SK-N-SH (cell line): Measurements from ENCODE around the gene PRKN. TPM values are rescaled to one million over a fixed set of nuclear protein-coding genes. Genes with fewer than 3 reads are reported as not detected.

ENCODE experiments used
- CTCF ChIA-PET: fragments of 300-600, 350-600 bp; formaldehyde crosslinking; extraction: SDS; loops from one replicate; lab custom pipeline; 2021; lab: Yijun Ruan, JAX
- POLR2A ChIA-PET: fragments of 350-600 bp; sonication (Branson Sonifier 250); formaldehyde crosslinking; extraction: SDS; loops from one replicate; lab custom pipeline; 2020; ENCODE audit warnings: antibody characterized with exemption, inconsistent platforms; lab: Yijun Ruan, JAX
- DNase-seq: peaks from one replicate; pipeline ENCODE4 v3.0.0; 2012
- H2AFZ ChIP-seq: fragments of 200-600 bp; sonication (generic); 2 replicates; pipeline ENCODE4 v1.8.1; 2016; ENCODE audit warnings: antibody characterized with exemption, mild to moderate bottlenecking, low read depth
- H3F3A ChIP-seq: fragments of 200-600 bp; sonication (generic); replicated peaks from 2 replicates; pipeline ENCODE3; 2016; ENCODE audit warnings: antibody characterized with exemption, mild to moderate bottlenecking; ENCODE audit not compliant: insufficient read depth
- H3K27ac ChIP-seq, 2 experiments: fragments of 200-500 bp in 1 of 2; fragments of 200-600 bp in 1 of 2; sonication (Bioruptor generic) in 1 of 2; sonication (generic), shearing (Covaris generic) in 1 of 2; 2 replicates each; pipeline versions ENCODE4 v1.5.1 to v1.6.1; 2014 to 2016; ENCODE audit warnings: low read depth in 2 of 2, inconsistent platforms in 1 of 2, low read length in 1 of 2, mild to moderate bottlenecking in 1 of 2, mixed read lengths in 1 of 2
- H3K27me3 ChIP-seq: fragments of 200-600 bp; sonication (generic), shearing (Covaris generic); 2 replicates; pipeline ENCODE4 v1.6.1; 2016; ENCODE audit warnings: mixed run types; ENCODE audit not compliant: insufficient read depth
- H3K36me3 ChIP-seq, 2 experiments: fragments of 200-500 bp in 1 of 2; fragments of 200-600 bp in 1 of 2; sonication (Bioruptor generic) in 1 of 2; sonication (generic) in 1 of 2; replicated peaks in 1 of 2; 2 replicates each; pipeline versions ENCODE3 to v1.5.1; 2014 to 2016; ENCODE audit warnings: low read length in 1 of 2, mild to moderate bottlenecking in 1 of 2; ENCODE audit not compliant: insufficient read depth in 2 of 2, control insufficient read depth in 1 of 2
- H3K4me1 ChIP-seq, 2 experiments: fragments of 200-500 bp in 1 of 2; fragments of 200-600 bp in 1 of 2; sonication (Bioruptor generic) in 1 of 2; sonication (generic), shearing (Covaris generic) in 1 of 2; 2 replicates each; pipeline versions ENCODE4 v1.5.1 to v1.6.1; 2014 to 2016; ENCODE audit warnings: low read depth in 1 of 2, low read length in 1 of 2, mixed run types in 1 of 2; ENCODE audit not compliant: insufficient read depth in 2 of 2, control insufficient read depth in 1 of 2
- H3K4me2 ChIP-seq: fragments of 200-600 bp; sonication (generic), shearing (Covaris generic); 2 replicates; pipeline ENCODE4 v1.6.1; 2017; ENCODE audit warnings: mixed run types
- H3K4me3 ChIP-seq, 2 experiments: fragments of 200-500 bp in 1 of 2; fragments of 200-600 bp in 1 of 2; sonication (Bioruptor generic) in 1 of 2; sonication (generic), shearing (Covaris generic) in 1 of 2; 2 replicates each; pipeline versions ENCODE4 v1.5.1 to v1.8.1; 2014 to 2016; ENCODE audit warnings: low read depth in 2 of 2, inconsistent platforms in 1 of 2, low read length in 1 of 2, mild to moderate bottlenecking in 1 of 2, mixed read lengths in 1 of 2, moderate library complexity in 1 of 2
- H3K79me2 ChIP-seq: fragments of 200-600 bp; sonication (generic); 2 replicates; pipeline ENCODE4 v1.8.1; 2017; ENCODE audit warnings: mild to moderate bottlenecking; ENCODE audit not compliant: insufficient read depth
- H3K9ac ChIP-seq: fragments of 200-600 bp; sonication (generic); 2 replicates; pipeline ENCODE4 v1.6.1; 2017; ENCODE audit warnings: mixed run types
- H3K9me2 ChIP-seq: fragments of 200-600 bp; sonication (generic); 2 replicates; pipeline ENCODE4 v1.6.1; 2017; ENCODE audit warnings: mixed run types
- H3K9me3 ChIP-seq: fragments of 200-600 bp; sonication (generic); 2 replicates; pipeline ENCODE4 v1.6.1; 2017; ENCODE audit warnings: mixed run types, mild to moderate bottlenecking, moderate library complexity
- H4K20me1 ChIP-seq: fragments of 200-600 bp; sonication (generic); 2 replicates; pipeline ENCODE4 v1.6.1; 2017; ENCODE audit warnings: mild to moderate bottlenecking, mixed run types; ENCODE audit not compliant: insufficient read depth
- CHD2 ChIP-seq: fragments of 150-350 bp; IDR thresholded peaks from 2 replicates; pipeline ENCODE4 v1.6.1; 2018; ENCODE audit warnings: low read length; ENCODE audit not compliant: partially characterized antibody
- EP300 ChIP-seq, 2 experiments: IDR thresholded peaks; 2 replicates each; pipeline versions ENCODE4 v1.4.0 to v1.6.1; 2012; ENCODE audit warnings: borderline replicate concordance in 1 of 2, low read depth in 1 of 2, low read length in 1 of 2
- EZH2phosphoT487 ChIP-seq: fragments of 200-600 bp; sonication (generic); IDR thresholded peaks from 2 replicates; pipeline ENCODE4 v1.6.1; 2017; ENCODE audit warnings: low read depth, mixed run types, mild to moderate bottlenecking, antibody characterized with exemption, moderate library complexity, borderline replicate concordance
- FOSL2 ChIP-seq: IDR thresholded peaks from 2 replicates; pipeline ENCODE4 v1.4.0; 2012; ENCODE audit warnings: low read depth, mild to moderate bottlenecking, moderate library complexity, borderline replicate concordance
- FOXJ3 ChIP-seq: sonication (generic); formaldehyde crosslinking; IDR thresholded peaks from 2 replicates; pipeline ENCODE4 v1.5.1; 2020; ENCODE audit warnings: mild to moderate bottlenecking, missing genetic modification reagents
- FOXM1 ChIP-seq: IDR thresholded peaks from 2 replicates; pipeline ENCODE4 v1.4.0; 2012; ENCODE audit warnings: low read depth, mild to moderate bottlenecking
- JUND ChIP-seq: IDR thresholded peaks from 2 replicates; pipeline ENCODE4 v1.4.0; 2012
- MXI1 ChIP-seq: IDR thresholded peaks from 2 replicates; pipeline ENCODE4 v1.6.1; 2012; ENCODE audit warnings: mild to moderate bottlenecking, low read depth, low read length, improper control_type of control experiment
- NFIC ChIP-seq: IDR thresholded peaks from 2 replicates; pipeline ENCODE4 v1.4.0; 2012; ENCODE audit warnings: borderline replicate concordance
- POLR2AphosphoS5 ChIP-seq: IDR thresholded peaks from 2 replicates; pipeline ENCODE4 v1.6.1; 2012; ENCODE audit warnings: low read depth, low read length
- RAD21 ChIP-seq: IDR thresholded peaks from 2 replicates; pipeline ENCODE4 v1.6.1; 2012; ENCODE audit warnings: mild to moderate bottlenecking, low read length
- RCOR1 ChIP-seq: fragments of 150-350 bp; IDR thresholded peaks from 2 replicates; pipeline ENCODE4 v1.6.1; 2017; ENCODE audit warnings: antibody characterized with exemption, low read length
- RFX5 ChIP-seq: IDR thresholded peaks from 2 replicates; pipeline ENCODE4 v1.6.1; 2012; ENCODE audit warnings: mild to moderate bottlenecking, improper control_type of control experiment, low read length
- RXRA ChIP-seq: IDR thresholded peaks from 2 replicates; pipeline ENCODE4 v1.4.0; 2012; ENCODE audit warnings: low read depth, mild to moderate bottlenecking, borderline replicate concordance
- SIN3A ChIP-seq: IDR thresholded peaks from 2 replicates; pipeline ENCODE4 v1.6.1; 2012; ENCODE audit warnings: low read depth, mild to moderate bottlenecking, low read length, moderate library complexity, borderline replicate concordance
- TAF1 ChIP-seq: IDR thresholded peaks from 2 replicates; pipeline ENCODE4 v1.6.1; 2012; ENCODE audit warnings: low read depth, mild to moderate bottlenecking, low read length, moderate library complexity, borderline replicate concordance
- WGBS: methylation state at CpG from one replicate; pipeline ENCODE4 v1.1.6; 2017; ENCODE audit warnings: low lambda C conversion rate; 5-methylcytosine and 5-hydroxymethylcytosine counted together
- polyA plus RNA-seq, 3 experiments: library from polyadenylated mRNA; depleted of rRNA; stranded (reverse); fragments of >200 nt; gene quantifications; 2 replicates each; pipeline ENCODE4 v1.2.3, GENCODE V29; 2012
- TF ChIP-seq, protein P1 (sequence below): IDR thresholded peaks from 2 replicates; pipeline ENCODE4; 2012
- TF ChIP-seq, protein P2 (sequence below): IDR thresholded peaks from 2 replicates; pipeline ENCODE4 v1.4.0; 2012; ENCODE audit warnings: low read depth
- TF ChIP-seq, protein P3 (sequence below): IDR thresholded peaks from 2 replicates; pipeline ENCODE4 v1.6.1; 2012; ENCODE audit warnings: mild to moderate bottlenecking, low read depth, low read length, moderate library complexity
- TF ChIP-seq, protein P4 (sequence below): IDR thresholded peaks from 2 replicates; pipeline ENCODE4 v1.4.0; 2012; ENCODE audit warnings: low read depth, borderline replicate concordance

The PRKN gene
- polyA plus RNA-seq, 1 of the 3 experiments (the other 2 are of a cell fraction): 0.76 TPM

DNA sequence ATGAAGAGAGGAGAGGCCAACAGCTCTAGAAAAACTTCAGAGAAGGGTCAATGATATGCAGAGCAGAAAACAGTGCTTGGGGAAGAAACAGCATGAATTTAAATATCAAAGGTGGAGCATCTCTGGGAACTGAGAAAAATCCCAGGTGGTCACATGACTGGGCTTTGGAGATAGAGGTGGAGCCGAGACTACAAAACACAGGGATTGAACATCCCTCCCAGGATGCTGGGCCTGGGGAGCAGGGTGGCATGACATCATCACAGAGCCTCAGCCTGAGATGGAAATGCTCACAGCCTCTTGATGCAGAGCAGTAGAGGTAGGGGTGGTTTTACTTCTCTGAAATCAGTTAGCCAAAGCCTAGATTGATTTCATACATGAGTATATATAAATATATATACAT is 529.5 kb downstream of the PRKN start:
- CTCF ChIA-PET: no interaction called here
- H3F3A ChIP-seq: no peaks in the 10 kb centered on the region
- no peaks in the 10 kb centered on the region for H3K36me3 ChIP-seq
- no peaks in the 10 kb centered on the region for H3K79me2 ChIP-seq
- no peaks in the 10 kb centered on the region for H4K20me1 ChIP-seq
- peaks cover 0 to 9% of the 10 kb centered on the region in 2 experiments; a peak in 2 of 4 replicates for H3K4me1 ChIP-seq
- POLR2A ChIA-PET: no interaction called here
- no peak overlapping the region for H3K4me3 ChIP-seq
- H3K27me3 ChIP-seq: no peaks in the 10 kb centered on the region
- TF ChIP-seq RXRA: no peak
- no peak for TF ChIP-seq TAF1
- no peak for TF ChIP-seq POLR2AphosphoS5
- no peak for TF ChIP-seq RFX5
- TF ChIP-seq MXI1: no peak
- TF ChIP-seq, protein P1, sequence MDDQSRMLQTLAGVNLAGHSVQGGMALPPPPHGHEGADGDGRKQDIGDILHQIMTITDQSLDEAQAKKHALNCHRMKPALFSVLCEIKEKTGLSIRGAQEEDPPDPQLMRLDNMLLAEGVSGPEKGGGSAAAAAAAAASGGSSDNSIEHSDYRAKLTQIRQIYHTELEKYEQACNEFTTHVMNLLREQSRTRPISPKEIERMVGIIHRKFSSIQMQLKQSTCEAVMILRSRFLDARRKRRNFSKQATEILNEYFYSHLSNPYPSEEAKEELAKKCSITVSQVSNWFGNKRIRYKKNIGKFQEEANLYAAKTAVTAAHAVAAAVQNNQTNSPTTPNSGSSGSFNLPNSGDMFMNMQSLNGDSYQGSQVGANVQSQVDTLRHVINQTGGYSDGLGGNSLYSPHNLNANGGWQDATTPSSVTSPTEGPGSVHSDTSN: no peak
- TF ChIP-seq RAD21: no peak
- TF ChIP-seq FOSL2: no peak
- TF ChIP-seq NFIC: no peak
- TF ChIP-seq JUND: no peak
- TF ChIP-seq SIN3A: no peak
- no peak for TF ChIP-seq FOXM1
- no peak for TF ChIP-seq RCOR1
- no peak for TF ChIP-seq EP300 (IDR thresholded peaks at IDR 0.05; ENCODE audit: borderline replicate concordance in 1 of 2, low read depth in 1 of 2, low read length in 1 of 2)
- TF ChIP-seq CHD2: no peak
- TF ChIP-seq EZH2phosphoT487: no peak
- TF ChIP-seq FOXJ3: no peak
- TF ChIP-seq, protein P2, sequence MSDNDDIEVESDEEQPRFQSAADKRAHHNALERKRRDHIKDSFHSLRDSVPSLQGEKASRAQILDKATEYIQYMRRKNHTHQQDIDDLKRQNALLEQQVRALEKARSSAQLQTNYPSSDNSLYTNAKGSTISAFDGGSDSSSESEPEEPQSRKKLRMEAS: no peak
- TF ChIP-seq, protein P3, sequence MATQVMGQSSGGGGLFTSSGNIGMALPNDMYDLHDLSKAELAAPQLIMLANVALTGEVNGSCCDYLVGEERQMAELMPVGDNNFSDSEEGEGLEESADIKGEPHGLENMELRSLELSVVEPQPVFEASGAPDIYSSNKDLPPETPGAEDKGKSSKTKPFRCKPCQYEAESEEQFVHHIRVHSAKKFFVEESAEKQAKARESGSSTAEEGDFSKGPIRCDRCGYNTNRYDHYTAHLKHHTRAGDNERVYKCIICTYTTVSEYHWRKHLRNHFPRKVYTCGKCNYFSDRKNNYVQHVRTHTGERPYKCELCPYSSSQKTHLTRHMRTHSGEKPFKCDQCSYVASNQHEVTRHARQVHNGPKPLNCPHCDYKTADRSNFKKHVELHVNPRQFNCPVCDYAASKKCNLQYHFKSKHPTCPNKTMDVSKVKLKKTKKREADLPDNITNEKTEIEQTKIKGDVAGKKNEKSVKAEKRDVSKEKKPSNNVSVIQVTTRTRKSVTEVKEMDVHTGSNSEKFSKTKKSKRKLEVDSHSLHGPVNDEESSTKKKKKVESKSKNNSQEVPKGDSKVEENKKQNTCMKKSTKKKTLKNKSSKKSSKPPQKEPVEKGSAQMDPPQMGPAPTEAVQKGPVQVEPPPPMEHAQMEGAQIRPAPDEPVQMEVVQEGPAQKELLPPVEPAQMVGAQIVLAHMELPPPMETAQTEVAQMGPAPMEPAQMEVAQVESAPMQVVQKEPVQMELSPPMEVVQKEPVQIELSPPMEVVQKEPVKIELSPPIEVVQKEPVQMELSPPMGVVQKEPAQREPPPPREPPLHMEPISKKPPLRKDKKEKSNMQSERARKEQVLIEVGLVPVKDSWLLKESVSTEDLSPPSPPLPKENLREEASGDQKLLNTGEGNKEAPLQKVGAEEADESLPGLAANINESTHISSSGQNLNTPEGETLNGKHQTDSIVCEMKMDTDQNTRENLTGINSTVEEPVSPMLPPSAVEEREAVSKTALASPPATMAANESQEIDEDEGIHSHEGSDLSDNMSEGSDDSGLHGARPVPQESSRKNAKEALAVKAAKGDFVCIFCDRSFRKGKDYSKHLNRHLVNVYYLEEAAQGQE: no peak
- TF ChIP-seq, protein P4, sequence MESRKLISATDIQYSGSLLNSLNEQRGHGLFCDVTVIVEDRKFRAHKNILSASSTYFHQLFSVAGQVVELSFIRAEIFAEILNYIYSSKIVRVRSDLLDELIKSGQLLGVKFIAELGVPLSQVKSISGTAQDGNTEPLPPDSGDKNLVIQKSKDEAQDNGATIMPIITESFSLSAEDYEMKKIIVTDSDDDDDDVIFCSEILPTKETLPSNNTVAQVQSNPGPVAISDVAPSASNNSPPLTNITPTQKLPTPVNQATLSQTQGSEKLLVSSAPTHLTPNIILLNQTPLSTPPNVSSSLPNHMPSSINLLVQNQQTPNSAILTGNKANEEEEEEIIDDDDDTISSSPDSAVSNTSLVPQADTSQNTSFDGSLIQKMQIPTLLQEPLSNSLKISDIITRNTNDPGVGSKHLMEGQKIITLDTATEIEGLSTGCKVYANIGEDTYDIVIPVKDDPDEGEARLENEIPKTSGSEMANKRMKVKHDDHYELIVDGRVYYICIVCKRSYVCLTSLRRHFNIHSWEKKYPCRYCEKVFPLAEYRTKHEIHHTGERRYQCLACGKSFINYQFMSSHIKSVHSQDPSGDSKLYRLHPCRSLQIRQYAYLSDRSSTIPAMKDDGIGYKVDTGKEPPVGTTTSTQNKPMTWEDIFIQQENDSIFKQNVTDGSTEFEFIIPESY: no peak
- H3K9me2 ChIP-seq: no peaks in the 10 kb centered on the region
- no peak for DNase-seq
- no peak overlapping the region for H2AFZ ChIP-seq
- H3K9me3 ChIP-seq: no peaks in the 10 kb centered on the region
- H3K4me2 ChIP-seq: no peak overlapping the region
- 18% methylated on average over 1 of the region's 1 CpG for WGBS
- no peak overlapping the region for H3K9ac ChIP-seq
- H3K27ac ChIP-seq: no peak overlapping the region
